Stimulated activated CD4-positive, alpha-beta T cell treated with anti-CD3 and anti-CD28 coated beads, Interleukin-15, amount 100 ng/mL, for 48 hours (primary cell): ENCODE measurements around the gene GALNT18.

Experiments
- DNase-seq, 2 donors: peaks; one replicate each; pipeline ENCODE4 v3.0.0-alpha.2; 2020; ENCODE audit warnings: low read depth in 2 of 2

GALNT18 gene

DNA sequence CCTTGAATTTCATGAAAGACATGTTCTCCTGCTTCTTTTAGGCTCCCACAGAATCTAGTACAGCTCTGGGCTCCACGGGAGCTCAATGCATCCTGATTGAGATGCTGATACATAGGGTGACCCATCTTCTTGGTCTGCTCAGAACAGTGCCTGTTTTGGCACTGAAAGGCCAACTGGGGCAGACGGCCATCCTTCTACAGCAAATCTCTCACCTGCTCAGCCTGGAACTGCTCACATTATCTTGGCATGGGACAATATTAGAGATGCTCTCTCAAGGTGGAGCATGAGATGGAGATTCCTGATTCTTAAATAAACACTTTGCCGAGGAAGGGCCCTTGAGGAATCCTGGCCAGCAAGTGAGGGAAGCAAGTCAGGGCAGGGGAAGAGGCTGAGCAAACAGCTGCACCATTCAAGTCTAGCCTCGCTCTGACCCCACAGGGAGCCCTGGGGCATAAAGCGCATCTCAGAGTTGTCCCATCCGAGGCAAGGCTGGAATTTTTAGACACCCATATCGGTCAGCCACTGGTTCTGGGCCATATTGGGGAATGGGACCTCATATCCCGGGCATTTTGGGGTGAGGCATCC is 210.3 kb downstream of the GALNT18 start:
- no peak for DNase-seq

DNA sequence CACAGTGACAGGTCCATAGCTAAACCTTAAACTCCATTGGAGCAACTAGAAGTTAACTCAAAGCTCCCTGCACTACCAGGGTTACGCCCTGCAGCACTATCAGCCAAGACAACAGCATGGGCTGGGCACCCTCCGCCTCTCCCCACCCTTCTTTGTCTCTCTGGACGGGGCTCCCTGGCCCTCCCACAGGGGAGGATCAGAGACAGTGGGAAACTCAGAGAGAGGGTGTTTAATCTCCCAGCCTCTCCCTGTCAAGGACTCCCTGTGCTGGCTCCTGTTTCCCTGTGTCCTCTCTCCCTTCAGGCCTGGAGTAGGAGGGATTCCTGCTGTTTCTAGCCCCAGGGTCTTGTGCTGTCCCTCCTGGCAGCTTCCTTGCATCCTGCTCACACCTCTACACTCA is 211.9 kb downstream of the GALNT18 start:
- no peak for DNase-seq

DNA sequence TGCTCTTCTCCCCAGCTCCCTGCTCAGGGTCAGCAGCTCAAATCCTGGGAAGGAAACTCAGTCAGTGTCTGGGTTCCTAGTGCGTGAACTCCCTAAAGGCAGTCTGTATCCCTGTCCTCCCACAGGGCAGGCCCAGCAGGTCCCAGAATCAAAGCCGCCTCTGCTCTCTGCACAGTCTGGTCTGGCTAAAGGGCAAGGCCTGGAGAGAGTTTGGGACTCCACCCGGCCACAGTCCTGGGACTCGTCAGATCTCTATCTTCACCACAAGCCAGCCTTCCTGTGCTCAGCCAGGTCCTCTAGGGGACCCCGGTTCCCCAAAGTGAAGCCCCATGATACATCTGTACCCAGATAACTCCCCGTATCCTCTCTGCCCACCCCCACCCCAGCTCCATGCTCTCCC is 212.6 kb downstream of the GALNT18 start:
- no peak for DNase-seq

DNA sequence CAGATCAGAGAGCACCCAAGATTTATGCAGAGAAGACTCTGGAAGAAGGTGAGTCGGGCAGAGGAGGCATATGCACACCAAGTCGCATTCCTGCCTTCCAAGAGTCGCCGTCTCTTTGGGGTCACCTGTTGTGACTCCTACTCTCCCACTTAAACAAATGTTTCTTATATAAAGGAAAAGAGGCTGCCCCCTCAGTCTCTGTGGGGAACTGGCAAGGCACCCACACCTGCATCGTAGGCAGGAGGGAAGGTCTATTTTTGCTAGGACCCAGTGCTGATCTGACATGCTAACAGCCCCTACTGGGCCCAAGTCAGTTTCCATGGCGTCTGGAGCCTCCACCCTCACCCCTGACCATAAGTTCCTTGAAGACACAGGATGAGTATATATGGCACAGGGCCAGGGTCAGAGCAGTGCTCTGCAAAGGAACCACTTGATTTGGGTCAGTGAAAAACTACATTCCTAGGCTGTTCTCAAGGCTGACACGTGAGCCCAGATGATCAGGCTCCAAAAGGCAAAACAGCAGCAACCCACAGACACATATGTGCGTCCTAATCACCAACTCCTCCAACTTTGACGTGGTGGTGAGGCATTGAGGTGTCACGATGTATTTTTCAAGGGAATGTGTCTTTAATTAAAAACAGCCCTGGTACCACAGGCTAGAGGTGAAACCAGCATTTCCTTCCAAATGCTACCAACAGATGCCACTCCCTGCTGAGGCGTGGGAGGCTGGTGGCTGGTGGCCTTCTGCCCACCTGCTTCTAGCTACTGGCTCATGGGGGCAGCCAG is 213.2 kb downstream of the GALNT18 start:
- no peak for DNase-seq

DNA sequence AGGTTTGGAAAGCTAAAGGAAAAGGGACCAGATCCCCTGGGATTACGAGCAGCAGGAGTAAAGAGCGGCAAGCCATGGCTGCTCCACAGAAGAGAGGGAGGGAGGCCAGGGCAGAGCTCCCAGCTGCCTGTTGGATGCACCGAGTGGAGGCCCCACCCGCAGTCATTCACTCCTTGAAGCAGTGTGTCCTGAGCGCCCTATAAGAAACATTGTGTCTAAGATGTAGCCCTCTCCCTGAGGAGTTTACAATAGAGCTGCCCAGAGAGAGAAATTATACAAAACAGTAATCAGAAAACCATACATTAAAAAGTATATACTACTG is 214.1 kb downstream of the GALNT18 start:
- DNase-seq: no peak

DNA sequence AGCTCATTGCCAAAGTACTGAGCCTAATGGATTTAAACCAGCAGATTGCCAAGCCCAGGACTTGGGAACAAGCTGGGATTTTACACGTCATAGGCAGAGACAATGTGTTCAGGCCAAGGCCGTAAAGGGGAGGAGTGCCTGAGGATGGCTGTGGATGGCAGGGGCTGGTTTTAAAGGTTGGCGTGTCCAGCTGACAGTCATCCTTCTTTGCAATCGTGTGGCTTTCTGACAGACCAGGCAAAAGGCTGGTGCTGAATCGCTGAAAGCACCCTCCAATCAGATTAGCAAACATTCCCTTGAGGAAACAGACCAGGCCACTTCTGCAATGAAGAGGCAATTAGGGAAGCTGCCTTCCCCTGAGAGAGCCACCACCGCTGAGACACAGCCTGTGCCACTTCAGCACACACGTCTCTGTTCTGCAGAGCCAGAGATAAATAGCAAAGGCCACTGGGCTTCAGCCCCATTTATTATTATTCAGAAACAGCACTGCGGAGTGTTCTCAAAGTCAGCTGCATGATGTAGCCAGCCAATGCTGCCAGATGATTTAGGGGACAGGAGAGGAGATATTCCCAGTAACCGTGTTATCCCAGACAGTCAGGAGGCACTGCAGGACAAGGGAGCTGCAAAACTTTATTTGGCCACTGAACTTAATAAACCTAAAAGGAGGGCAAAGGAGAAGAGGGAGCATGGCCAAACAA is 214.6 kb downstream of the GALNT18 start:
- DNase-seq: no peak

DNA sequence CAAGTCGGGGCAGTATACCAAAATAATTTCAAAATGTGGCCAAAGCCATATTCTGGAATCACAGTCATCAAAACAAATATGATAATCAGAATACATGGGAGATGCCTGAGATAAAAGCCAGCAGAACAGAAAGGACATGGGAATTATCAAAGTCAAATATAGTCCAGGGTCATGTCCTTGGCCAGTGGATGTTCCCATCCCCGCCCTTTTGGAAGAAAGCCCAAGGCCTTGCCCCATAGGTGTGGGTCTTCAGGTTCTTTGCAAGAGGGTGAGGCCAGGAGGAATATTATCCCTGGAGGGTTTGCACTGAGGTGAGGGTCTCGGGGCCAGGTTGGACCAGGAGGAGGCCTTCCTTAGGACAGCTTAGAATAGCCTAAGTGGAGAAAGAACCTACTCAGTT is 215.2 kb downstream of the GALNT18 start:
- no peak for DNase-seq

DNA sequence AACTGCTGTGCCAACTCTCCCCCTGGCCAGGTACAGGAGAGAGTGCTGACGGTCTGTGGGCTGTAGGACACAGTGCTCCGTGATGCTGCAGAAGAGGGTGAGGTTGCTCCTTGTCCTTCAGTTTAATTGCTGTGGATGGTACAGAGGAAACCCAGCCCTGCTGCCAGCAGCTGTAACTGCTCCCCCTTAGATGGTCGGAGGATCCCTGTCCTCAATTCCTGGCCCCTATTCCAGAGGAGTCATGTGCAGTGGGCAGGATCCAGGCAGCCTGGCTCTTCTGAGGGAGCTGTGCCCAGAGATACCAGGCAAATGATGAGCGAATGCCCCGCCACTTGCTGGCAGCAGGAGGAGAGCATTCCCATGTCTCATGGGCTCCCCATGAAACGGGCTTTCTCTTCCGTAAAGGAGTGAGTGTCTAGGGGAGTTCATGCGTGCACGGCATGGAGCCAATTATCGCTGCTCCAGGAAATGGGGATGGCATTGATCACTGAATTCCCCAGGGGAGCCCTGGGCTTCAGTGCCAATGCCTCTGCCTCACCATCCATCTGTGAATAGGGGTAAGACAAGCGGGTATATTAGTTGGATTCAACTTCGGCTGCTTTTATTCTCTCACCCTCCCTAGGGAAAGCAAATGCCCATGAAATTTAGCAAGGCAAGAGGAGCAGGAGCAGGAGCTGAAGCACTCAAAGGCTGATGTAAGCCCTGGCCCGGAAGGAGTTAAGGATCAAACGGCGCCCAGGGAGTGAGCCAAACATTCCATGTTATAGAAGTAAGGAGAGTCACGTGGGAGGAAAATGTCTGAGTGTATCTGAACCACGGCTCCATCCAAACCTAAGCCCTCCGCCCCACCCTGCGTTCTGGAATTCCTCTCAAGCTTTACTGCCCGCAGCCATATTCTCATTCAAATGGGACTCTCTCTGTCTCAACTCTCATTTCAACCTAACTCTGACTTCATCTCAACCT is 217.8 kb downstream of the GALNT18 start:
- DNase-seq: no peak

DNA sequence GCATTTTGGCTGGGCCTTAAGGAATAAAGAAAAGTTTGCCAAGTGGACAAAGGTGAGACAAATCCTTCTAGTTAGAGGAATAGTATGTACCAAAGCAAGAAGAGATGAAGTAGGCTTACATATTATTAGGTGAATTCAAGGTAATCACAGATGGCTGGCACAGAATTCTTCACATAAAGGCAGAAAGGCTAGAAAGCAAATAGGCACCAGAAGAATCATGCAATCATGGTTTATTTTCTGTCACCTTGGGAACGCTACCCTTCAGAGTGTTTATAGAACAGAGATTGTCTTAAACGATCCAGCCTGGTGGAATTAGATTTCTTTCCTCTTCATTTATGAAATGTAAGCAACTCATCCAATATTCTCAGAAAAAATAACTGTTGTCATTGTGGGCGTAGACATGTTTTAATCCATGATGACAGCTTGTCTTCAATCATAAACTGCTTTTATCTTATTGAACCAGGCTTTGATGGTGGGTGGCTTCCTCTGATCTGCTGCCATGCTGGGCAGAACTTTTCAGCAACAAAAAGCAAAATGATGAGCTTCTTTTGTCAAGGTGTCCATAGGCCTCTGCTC is 219.8 kb downstream of the GALNT18 start:
- no peak for DNase-seq

DNA sequence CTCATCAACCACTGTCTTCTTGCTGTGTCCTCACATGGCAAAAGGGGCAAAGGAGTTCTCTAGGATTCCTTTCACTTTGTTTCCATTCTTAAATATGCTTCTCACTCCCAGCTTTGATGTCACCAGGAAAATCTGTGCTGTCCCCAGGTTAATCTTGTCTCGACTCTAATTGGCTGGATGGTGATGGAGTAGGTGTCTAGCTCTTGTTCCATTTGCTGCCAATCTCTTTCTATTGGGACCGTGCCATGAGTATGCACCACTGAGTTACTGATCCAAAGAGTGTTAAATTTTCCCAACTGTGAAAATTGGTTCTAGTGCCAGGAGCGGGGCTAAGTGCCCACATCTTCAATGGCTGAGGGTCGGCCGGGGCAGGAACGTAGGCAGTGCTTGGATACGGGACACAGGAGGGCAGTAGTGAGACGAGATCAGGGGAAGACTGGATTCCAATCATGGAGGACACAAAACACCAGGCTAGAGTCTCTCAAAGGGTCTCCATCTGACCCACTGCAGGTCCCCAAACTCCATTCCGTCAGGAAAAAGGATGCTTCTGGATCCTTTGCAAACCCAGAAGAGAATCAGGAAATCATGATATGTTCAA is 221.1 kb downstream of the GALNT18 start:
- DNase-seq: no peak

DNA sequence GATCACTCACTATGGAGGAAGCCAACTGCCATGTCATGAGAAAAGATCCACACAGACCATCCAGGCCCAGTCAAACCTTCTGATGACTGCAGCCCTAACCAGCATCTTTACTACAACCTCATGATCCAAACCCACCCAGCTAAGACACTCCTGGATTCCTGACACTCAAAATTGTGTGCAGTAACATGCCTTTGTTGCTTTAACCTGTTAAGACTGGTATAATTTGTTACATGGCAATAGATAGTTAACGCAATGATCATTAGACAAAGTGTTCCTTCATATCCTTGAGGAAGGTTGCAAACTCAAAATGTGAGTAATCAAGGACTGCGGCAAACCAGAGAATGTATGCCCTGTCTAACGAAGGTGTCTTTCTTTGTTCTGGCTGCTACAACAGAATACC is 221.7 kb downstream of the GALNT18 start:
- DNase-seq: no peak

DNA sequence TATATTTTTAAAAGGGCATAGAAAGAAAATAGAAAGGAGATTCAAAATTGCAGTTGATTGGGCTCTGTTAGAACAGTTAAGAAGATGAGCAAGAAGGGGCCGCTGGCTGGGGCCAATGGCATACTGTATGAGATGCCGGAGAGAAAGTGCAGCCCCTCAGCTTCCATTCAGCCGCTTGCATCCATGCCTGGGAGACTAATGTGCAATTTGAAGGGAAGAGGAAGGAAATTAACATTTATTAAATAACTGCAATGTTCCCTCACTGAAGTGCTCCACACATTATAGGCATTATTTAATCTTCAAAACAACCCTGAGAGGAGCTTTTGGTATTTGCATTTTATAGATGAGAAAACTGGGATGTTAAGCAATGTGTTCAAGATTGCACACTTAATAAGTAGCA is 224.0 kb downstream of the GALNT18 start:
- DNase-seq: no peak

DNA sequence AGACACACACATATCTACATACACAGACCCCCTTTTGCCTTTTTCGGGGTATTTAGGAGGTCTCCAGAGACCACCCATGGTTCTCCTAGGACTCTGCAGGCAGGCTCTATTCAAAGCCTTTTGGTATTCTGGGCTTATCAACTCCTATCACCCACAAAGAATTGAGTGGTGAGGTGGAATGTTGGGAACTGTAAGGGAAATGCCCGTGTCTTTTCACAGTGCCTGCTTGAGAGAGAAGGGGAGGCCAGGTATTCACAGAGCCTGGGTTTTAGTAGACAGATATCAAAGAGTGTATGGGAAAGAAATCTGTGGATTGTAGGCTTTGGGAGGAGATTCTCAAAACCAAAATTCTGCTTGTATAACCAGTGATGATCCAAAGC is 224.8 kb downstream of the GALNT18 start:
- no peak for DNase-seq

DNA sequence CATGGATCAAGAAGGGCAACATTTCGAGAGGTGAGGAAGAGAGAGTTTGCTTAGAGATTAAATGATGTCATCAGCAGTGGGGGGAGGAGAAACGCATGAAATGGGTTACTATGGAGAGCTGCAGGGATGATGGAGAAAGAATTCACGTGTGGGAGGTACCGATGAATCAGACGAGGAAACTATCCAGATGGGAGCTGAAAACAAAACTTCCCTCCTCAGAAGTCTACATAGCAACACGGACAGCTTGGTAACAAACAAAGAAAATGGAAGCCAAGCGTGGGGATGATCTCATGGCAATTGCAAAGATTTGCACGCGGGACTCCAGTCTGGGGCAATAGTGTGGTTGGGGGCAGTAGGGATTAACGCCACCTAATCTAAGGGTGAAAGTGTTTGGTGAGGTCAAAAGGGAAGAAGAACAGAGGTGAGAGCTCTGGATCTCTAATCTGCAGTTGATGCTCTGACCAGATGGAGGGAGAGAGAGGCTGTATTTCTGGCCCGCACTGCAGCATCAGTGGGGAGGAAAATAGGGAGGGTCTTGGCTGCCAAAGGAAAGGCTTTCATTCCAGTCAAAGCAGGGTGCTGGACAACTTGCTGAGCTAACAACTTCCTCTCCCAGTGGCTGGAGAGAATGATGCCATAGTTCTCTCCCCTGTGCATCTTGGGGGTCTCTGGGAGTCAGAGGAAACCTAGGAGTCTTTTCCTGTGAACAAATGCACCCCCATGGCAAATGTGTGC is 225.3 kb downstream of the GALNT18 start:
- DNase-seq: no peak

DNA sequence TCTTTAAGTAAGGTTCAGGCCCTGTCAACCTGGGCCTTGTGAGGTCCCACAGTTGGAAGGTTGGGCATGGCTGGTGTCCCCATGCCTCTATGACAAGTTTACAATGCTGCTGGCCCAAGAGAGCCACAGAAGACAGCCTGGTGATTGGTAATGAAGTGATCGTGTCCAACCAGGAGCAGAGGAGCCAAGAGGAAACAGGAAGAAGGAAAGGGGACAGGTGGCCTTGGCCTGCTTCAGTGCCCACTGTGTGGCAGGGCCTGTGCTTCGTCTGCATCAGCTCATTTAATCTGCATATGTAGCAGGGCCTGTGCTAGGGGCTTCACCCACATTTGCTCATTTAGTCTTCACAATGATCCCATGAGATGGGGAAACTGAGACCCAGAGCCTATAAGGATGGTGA is 226.7 kb downstream of the GALNT18 start:
- no peak for DNase-seq

DNA sequence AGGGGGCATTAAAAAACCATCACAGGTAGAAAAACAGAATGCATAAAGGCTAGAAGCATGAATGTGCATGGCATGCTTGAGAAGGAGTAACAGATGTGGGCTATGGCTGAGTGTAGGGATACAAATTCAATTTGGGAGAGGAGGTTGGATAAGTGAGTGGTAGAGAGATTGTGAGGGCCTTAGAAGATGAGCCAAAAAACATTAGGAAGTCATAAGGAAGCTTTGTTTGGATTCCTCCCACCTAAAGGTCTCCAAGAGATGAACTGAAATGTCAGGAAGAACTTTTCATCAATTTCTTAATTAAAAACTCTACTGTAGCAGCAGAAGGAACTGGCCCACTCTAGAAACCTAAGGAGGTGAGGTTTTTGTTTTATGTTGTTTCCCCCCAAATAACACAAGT is 227.6 kb downstream of the GALNT18 start:
- no peak for DNase-seq

DNA sequence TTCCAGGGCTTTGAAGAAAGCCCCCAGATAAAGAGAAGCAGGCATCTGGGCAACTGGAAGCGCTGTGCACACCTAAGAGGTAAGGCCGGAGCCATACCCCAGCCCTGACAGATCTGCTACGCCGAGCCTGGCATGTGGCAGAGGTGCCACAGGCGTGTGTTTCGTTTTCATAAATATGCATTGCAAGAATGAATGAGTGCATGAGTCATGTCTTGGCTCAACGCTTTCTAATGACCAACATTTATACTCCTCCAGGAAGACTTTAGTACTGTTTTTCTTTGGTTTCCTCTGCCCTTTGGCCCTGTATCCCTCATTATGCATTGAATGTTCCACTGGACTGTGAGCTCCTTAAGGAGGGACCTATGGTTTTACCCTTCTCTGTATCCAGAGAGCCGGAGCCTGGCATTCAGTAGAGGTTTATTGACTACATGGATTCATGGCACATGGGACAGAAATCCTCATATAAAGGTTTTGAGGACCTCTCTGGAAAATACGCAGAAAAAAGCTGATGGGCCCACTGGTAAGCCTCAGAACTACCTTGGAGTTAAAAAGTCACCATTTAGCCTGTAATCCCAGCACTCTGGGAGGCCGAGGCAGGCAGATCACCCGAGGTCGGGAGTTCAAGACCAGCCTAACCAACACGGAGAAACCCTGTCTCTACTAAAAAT is 229.9 kb downstream of the GALNT18 start:
- DNase-seq: no peak

DNA sequence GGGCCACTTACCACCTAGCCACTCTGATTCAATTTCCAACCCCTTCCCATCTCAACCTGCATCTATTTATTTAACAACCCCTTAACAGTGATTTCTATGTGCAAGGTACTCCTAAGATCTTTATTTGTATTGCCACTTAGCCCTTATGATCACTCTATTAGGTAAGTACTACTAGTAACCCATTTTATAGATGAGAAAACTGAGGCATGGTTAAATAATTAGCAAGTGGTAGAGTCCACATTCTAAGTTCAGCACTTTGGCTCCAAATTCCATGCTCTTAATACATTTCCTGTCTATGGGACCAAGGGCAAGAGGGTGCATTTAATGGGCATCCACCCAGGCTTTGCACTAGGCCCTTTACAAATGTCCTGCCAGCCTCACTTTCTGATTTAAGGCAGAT is 230.6 kb downstream of the GALNT18 start:
- DNase-seq: no peak

DNA sequence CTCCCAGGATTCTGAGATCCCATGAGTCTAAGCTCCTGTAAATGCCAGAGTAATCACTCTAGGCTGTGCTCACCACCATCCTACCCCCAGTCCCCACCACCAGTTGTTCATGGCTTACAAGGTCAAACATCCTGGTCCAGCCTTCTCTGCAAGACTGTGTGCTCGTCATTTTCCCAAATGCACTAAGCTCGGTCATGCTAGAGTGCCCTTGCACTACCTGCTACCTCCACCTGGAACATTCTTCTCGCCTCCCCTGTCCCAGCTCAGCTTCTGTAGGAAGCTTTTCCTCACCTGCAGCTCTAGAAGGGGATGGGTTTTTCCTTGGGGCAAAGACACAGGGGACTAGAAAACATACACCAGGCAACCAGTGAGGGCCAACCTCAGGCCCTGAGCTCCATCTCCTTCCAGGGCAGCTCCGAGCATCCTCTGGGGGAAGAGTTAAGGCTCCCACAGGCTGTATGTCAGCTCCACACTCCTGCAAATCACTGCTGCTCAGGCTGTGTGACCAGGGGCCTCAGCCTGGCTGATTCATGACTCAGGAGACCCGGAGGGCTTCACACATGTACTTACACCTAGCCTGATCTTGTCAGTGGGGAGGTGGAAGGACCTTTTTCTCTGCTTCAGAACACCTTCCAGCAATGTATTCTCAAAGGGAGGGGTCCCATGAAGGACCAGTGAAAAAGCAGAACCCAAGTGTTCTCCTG is 231.6 kb downstream of the GALNT18 start:
- no peak for DNase-seq

DNA sequence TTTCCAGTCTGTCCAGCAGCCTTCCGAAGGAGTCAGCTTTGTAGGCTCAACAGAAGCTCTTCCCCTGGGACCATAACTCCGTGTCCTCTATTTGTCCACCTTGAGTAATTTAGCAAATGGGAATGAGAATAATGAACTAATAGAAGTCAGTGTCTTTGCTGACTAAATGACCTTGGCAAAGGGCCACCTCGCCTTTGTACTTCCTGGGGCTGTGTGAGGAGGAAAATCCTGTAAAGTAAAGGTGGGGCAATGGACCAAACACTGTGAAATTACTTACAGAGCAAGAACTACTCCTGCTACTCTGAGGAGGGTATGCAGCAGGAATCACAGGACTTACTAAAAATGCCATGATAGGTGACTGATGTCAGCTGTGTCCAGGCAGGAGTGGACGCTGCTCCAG is 232.6 kb downstream of the GALNT18 start:
- no peak for DNase-seq
